ENCODE data around the gene FBXO3.
A peak's percentile ranks its signal among the peaks of the same experiment; 100 is the strongest.
"Not testable (repeated sequence)": the region's sequence is repeated elsewhere in the genome, so short reads cannot be mapped to it uniquely, and the experiment has no call there.

The FBXO3 gene

GRCh38 chr11:33724644-33725035 lies 49.7 kb downstream of the FBXO3 start:
- DNase-seq: peak; percentile 48

GRCh38 chr11:33723238-33723881 lies 51.0 kb downstream of the FBXO3 start:
- DNase-seq: no peak

GRCh38 chr11:33722590-33723234 lies 51.6 kb downstream of the FBXO3 start:
- DNase-seq: no peak

- no peak for DNase-seq
Measured at GRCh38 chr11:33721984-33722383, 52.3 kb downstream of the FBXO3 start.

- DNase-seq: no peak
Measured at GRCh38 chr11:33721426-33721825, 52.9 kb downstream of the FBXO3 start.

- no peak for DNase-seq
Measured at GRCh38 chr11:33719587-33719986, 54.7 kb downstream of the FBXO3 start.

- no peak for DNase-seq
Measured at GRCh38 chr11:33718440-33718839, 55.9 kb downstream of the FBXO3 start.

GRCh38 chr11:33716243-33716642 lies 58.1 kb downstream of the FBXO3 start:
- peak; percentile 5 for DNase-seq

GRCh38 chr11:33713856-33714398 lies 60.4 kb downstream of the FBXO3 start:
- DNase-seq: no peak

- no peak for DNase-seq
Measured at GRCh38 chr11:33713151-33713855, 61.0 kb downstream of the FBXO3 start.

- DNase-seq: no peak
Measured at GRCh38 chr11:33712436-33712835, 61.9 kb downstream of the FBXO3 start.

- DNase-seq: no peak
Measured at GRCh38 chr11:33709466-33709865, 64.9 kb downstream of the FBXO3 start.

GRCh38 chr11:33708985-33709384 lies 65.3 kb downstream of the FBXO3 start:
- no peak for DNase-seq

GRCh38 chr11:33707831-33708230 lies 66.5 kb downstream of the FBXO3 start:
- DNase-seq: not testable (repeated sequence)

- DNase-seq: no peak
Measured at GRCh38 chr11:33706966-33707365, 67.4 kb downstream of the FBXO3 start.

GRCh38 chr11:33706546-33706945 lies 67.8 kb downstream of the FBXO3 start:
- no peak for DNase-seq

- DNase-seq: peak; percentile 37
Measured at GRCh38 chr11:33704240-33705002, 69.9 kb downstream of the FBXO3 start.

GRCh38 chr11:33703788-33704187 lies 70.5 kb downstream of the FBXO3 start:
- DNase-seq: no peak

- DNase-seq: no peak
Measured at GRCh38 chr11:33703234-33703633, 71.1 kb downstream of the FBXO3 start.

- DNase-seq: peak; percentile 57
Measured at GRCh38 chr11:33701302-33702230, 72.8 kb downstream of the FBXO3 start.

GRCh38 chr11:33700502-33701271 lies 73.6 kb downstream of the FBXO3 start, which contains the start of gene C11orf91:
TSS of gene C11orf91 (minus strand) at chr11:33700826. CDS start at chr11:33700740, 86 bp downstream.
- DNase-seq: peak; percentile 92
